HG02885 (cell line): ENCODE results near the gene FAAP20.
"Not testable (repeated sequence)": the region's sequence is repeated elsewhere in the genome, so short reads cannot be mapped to it uniquely, and the experiment has no call there.

Experiments
- ATAC-seq: cut with Tn5 transposase; IDR thresholded peaks from one replicate; pipeline ENCODE4 v1.9.1; 2021; ENCODE audit warnings: mild to moderate bottlenecking; ENCODE audit not compliant: unreplicated experiment, poor library complexity

The FAAP20 gene

DNA sequence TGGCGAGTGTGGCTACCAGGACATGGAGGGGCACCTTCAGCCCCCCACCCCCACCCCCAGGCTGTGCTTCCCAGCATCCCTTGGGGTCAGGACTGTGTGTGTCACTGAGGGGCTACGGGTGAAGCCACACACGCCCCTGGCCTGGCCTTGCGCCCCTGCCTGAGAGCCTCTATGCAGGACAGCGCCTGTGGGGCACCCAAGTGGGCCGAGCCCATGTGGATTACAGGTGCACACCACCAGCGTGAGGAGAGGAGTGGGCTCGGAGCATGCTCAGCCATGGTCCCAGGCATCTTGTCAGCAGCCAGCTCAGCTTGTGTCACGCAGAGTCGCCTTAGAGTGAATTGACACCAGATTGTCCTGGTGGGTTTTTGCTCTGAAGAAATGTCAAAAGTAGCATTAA, 27.9 kb downstream of the FAAP20 start:
- no peak for ATAC-seq

DNA sequence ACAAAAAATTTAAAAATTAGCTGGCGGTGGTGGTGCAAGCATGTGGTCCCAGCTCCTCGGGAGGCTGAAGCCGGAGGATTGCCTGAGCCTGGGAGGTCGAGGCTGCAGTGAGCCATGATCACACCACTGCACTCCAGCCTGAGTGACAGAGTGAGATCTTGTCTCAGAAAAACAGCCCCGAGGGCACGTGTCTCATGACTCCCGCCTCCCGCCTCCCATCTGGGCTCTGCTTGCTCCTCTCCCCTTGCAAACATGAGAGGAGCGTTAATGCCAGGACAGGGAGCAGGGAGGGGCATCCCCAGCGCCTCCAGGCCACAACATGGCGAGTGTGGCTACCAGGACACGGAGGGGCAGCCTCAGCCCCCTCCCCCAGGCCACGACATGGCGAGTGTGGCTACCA, 28.3 kb downstream of the FAAP20 start:
- no peak for ATAC-seq

DNA sequence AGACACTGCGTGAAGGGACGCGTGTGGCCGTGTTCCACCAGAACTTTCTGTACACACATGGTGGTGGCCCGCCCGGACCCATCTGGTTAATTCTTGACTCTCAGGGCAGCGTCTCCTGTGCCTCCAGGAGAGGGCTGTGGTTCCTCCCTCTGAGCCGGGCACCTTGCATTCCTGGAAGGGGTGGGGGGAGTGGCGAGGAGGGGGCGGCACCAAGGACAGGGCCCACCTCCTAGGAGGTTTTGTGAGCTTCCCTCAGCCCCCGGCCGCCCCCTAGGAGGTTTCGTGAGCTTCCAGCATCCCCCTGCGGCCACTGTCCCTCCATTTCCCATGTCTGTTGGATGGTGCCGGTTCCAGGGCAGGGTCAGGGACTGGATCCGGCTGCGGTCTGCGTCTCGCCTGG, 28.9 kb downstream of the FAAP20 start:
- no peak for ATAC-seq

DNA sequence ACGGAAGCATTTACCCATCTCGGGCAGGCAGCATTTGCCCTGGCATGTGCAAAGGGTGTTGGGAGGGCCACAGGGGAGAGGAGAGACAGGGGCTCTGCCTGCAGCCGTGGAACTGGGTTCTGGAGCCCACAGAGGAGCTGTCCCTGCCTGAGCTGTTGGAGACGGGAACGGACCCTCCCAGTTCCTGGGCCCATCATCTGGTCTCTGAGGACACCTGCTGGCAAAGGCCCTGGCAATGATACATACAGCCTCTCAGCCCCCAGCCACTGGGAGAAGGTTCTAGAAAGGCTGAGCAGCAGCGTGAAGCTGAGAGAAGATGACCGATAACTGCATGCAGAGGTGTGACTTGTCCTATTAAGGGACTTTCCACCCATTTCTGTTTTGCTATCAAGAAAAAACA, 31.4 kb downstream of the FAAP20 start:
- no peak for ATAC-seq

DNA sequence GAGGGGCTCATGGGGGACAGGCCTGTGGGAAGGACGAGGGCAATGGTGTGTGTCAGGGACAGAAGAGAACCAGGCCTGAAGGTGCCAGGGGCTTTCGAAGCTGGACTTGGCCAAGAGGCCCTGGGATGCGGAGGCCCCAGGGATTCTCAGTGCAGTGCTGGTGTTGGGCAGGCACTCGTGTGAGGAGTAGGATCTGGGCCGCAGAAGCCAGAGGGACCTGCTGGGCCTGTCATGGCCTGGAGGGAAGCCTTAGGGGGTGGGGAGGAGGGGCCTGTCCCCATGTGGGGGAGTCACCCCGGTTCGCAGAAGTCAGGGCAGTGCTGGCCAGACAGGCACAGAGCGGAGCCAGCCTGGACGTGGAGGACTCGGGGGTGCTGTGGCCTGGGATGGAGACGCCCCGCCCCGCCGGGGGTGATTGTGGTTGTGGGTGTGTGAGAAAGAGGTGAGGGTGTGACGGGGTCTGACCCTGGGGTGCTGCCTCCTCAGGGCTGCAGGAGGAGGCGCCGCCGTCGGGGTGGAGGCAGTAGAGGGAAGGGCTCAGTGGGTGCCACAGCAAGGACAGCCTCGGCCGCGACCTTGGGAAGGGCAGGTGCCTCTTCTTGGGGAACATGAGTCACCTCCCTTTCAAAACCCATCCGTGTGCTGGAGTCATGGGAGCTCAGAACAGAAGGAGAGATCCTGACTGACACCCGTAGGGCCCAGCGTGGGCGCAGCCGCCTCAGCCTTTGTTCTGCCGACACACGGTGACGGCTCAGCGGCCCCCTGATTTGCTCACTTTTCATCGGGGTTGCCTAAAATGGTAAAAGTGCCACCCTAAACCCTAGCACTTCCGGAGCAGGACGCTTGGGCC, 33.9 kb downstream of the FAAP20 start:
- ATAC-seq = no peak

DNA sequence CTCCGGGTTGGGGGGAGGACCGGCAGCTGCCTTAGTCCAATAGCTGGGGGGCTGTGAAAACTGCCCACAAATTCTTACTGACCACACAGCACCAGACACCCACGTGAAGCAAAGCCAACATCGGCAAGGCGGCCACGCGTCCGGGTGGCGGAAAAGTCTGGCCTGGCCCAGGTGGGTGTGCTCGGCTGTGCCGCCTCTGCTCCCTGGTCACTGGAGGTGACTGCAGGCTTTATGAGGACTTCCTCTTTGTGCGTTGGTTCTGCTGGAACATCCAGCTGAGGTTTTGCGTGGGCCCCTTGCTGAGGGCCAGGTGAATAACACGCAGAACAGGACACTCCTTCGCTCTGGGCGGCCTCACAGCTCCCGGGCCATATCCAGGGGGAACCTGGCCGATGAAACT, 35.4 kb downstream of the FAAP20 start:
- ATAC-seq = no peak

DNA sequence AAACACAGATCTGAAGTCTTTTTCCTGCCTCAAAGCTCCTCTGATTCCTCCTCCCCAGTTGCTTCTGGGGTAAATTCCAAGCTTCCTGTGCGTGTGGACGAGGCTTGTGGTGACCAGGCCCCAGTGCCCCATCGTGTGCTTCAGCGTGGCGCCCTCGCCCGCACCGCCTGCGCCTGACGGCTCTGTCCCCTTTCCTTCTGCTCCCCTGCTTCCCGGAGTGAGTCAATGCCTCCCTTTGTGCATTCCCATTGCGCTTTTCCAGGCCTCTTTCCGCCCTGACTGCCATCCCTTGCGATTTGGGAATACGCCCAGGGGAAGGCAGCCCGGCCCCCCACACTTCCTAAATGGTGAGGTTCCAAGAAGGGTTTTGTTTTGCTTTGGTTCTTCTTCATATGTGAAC, 36.3 kb downstream of the FAAP20 start:
- ATAC-seq = no peak

DNA sequence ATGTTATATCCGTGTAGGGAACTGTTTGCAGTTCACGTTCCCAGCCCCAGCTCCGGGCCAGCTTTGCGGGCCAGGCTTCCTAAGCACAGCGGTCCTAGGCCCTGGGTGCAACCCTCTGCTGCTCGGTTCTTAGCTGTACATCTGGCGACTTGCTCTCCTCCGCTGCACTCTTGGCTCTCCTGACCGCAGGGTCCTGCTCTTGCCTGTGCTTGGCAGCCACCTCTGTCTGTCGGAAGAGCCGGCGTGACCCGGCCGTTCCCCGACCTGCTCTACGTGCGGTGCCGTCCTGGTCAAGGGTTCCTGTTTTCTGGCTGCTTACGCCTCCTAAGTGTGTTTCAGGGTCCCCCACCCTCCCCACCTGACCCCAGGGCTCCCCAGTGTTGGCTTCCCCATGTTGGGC, 36.7 kb downstream of the FAAP20 start:
- ATAC-seq = no peak

DNA sequence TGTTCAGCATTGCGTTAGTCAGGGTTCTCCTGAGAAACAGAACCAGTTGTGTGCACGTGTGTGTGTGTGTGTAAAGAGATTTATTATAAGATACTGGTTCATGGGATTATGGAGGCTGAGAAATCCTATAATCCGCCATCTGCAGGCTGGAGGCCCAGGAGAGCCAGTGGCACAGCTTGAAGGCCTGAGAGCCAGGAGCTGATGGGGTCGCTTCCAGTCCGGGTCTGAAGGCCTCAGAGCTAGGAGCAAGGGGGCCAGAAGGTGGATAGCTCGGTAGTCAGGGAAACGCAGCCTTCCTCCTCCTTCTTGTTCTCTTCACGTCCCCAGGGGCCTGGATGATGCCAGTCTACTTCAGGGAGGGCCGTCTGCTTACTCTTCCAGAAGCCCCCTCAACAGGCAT, 37.7 kb downstream of the FAAP20 start:
- ATAC-seq = no peak

DNA sequence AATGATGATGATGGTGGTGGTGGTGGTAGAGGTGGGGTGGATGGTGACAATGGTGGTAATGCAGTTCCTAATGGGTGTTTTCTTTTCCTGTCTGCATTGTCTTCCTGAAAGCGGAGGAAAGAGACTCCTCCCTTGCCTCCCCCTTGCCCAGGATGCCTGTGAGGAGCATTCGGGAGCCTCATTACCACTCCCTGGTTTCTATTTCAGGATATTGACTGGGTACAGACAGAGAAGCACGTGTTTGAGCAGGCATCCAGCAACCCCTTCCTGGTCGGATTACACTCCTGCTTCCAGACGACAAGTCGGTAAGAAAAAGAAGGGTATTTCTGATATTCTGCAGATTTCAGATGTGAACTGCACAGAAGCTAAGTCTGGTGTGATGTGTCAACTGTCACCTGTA, 38.8 kb downstream of the FAAP20 start:
- ATAC-seq = no peak

DNA sequence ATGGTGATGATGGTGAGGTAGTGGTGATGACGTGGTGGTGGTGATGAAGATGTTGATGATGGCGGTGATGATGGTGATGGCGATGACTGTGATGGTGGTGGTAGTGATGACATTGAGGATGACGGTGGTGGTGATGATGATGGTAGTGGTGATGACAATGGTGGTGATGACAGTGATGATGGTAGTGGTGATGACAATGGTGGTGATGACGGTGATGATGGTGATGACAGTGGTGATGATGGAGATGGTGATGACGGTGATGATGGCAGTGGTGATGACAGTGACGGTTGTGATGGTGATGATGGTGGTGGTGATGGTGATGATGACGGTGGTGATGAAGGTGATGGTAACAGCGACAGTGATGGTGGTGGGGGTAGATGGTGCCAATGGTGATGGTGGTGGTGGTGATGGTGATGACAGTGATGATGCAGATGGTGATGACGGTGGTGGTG, 39.4 kb downstream of the FAAP20 start:
- no peak for ATAC-seq

DNA sequence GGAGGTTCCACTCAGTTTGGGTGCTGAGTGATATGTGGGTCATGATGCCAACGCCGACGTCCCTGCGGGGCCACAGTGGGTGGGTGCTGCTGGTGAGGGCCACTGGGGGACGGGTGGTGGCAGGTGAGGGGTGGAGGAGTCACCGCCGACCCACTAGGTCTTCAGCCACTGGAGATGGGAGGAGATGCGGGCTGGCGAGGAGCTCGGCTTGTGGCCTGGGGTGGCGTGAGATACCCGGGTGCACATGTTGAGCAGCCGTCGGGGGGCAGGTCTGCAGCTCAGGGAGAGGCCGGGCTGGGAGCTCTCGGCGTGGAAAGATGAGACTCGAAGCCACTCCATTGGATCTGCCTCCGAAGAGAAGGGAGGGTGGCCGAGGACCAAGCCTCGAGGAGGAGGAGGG, 40.5 kb downstream of the FAAP20 start:
- ATAC-seq = no peak

DNA sequence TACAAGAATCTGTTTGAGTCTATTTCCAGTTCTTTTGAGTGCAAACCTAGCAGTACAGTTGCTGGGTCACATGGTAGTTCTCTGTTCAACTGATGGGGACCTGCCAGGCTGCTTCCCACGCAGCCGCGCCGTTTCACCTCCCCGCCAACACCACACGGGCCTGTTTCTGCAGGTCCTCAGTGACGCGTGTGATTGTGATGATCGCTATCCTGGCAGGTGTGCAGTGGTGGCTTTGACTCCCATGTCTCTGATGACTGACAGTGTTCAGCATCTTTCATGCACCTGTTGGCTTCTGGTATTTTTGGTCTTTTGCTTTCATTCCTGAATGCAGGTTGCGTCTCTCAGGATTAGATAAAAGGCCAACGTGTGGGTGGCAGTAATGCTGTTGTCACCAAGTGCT, 41.6 kb downstream of the FAAP20 start:
- ATAC-seq = no peak

DNA sequence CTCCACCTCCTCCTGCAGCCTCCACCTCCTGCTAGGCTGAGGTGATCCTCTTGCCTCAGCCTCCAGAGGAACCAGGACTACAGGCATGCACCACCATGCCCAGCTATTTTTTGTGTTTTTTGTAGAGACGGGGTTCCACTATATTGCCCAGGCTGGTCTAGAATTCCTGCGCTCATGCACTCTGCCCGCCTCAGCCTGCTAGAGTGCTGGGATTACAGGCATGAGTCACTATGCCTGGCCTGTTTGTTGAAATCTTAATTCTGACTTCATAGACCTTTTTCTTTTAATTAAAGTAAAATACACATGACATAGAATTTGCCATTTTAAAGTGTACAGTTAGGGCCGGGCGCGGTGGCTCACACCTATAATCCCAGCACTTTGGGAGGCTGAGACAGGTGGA, 42.7 kb downstream of the FAAP20 start:
- no peak for ATAC-seq

DNA sequence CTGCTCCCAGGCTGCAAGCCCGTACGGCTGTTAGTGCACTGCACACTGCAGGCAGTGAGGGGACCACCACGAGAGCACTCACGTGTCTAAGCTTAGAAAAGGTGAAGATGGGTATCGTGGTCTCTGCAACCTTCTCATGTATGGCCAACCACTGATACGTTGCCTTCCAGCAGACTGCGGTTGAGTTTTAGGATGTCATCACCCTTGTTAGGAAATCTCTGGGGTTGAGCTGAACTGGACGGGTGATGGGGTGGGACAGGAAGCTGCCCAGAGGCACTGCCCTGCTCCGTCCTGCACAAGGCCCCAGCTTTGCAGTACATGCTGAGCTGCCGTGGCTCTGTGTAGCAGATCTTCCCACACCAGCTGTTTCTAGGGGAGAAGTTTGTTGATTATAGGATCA, 43.3 kb downstream of the FAAP20 start:
- ATAC-seq = no peak

DNA sequence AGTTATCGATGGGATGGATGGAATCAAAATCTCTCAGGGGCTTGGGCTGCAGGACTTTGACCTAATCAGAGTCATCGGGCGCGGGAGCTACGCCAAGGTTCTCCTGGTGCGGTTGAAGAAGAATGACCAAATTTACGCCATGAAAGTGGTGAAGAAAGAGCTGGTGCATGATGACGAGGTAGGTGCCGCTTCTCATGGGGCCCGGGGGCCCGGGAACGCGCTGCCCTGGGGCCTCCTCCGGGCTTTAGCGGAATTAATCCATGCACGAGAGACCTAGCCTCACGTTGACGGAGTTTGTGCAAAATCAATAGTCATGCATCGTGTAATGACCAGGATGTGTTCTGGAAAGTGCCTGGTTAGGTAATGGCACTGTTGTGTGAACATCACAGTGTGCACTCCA, 43.8 kb downstream of the FAAP20 start:
- no peak for ATAC-seq

DNA sequence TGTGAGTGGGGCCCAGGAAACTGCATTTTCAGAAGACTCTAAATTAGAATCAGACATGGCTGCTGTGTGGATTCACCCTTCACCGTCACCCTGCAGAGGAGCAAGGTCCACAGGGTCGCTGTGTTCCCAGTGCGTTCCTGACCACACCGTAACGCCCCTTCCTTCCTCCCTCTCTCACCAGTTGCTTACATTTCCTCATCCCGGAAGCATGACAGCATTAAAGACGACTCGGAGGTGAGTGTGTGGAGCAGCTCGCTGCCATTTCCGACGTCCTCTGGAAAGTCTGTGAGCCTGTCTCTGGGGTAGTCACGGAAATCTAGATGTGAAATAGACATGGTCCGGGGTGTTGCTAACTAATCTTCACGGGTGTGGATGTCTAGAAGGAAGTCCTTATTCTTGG, 45.9 kb downstream of the FAAP20 start:
- no peak for ATAC-seq

DNA sequence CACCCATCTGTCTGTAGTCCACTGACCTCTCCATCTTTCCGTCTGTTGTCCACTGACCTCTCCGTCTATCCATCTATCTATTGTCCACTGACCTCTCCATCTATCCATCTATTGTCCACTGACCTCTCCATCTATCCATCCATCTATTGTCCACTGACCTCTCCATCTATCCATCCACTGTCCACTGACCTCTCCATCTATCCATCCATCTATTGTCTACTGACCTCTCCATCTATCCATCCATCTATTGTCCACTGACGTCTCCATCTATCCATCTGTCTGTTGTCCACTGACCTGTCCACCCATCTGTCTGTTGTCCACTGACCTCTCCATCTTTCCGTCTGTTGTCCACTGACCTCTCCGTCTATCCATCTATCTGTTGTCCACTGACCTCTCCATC, 46.7 kb downstream of the FAAP20 start:
- ATAC-seq = not testable (repeated sequence)

DNA sequence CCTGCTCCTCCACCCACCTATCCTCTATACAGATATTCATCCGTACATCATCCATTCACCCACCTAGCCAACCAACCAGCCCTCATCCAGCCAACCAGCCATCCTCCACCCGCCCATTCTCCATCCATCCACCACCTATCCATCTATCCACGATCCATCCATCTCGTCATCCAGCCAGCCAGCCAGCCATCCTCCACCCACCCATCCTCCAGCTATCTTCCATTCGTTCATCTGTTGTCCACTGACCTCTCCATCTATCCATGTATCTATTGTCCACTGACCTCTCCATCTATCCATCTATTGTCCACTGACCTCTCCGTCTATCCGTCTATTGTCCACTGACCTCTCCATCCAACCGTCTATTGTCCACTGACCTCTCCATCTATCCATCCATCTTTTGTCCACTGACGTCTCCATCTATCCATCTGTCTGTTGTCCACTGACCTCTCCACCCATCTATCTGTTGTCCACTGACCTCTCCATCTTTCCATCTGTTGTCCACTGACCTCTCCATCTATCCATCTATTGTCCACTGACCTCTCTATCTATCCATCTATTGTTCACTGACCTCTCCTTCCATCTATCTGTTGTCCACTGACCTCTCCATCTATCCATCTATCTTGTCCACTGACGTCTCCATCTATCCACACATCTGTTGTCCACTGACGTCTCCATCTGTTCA, 47.6 kb downstream of the FAAP20 start:
- ATAC-seq = no peak

DNA sequence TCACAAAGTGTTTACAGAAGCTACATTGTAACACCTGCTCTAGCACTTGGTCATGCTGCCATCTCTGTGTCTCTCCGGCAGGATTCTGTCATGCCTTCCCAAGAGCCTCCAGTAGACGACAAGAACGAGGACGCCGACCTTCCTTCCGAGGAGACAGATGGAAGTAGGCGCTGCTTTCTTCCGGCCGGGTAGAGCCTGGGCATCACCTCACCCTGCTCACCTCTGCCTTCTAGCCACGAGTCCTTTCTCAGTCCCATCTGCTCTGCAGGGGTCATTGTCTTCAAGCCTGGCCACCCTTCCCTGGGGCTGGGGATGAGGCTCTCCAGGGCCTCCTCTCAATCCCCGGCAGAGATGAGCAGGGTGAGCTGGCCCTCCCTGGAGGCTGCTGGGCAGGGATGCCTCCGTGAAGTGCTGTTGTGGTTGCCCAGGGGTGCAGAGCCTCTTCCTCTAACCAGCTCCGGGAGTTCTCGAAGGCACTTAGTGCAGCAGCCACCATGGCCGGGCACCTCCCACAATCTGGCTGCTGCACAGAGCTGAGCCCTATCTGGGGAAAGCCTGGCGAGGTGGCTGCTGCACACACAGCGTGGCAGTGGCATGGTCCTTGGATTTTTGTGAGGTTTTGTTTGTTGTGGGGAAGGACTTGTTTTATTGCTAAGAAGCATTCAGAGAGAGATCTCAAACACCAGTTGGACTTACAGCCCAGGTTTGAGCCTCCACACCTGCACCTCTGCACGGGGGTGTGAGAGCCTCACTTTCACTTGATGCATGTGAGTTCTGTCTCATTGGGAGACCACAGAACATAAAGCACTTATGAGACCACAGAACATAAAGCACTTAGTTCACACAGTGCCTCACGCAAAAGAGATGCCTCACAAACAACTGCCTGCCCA, 48.4 kb downstream of the FAAP20 start:
- ATAC-seq = no peak

DNA sequence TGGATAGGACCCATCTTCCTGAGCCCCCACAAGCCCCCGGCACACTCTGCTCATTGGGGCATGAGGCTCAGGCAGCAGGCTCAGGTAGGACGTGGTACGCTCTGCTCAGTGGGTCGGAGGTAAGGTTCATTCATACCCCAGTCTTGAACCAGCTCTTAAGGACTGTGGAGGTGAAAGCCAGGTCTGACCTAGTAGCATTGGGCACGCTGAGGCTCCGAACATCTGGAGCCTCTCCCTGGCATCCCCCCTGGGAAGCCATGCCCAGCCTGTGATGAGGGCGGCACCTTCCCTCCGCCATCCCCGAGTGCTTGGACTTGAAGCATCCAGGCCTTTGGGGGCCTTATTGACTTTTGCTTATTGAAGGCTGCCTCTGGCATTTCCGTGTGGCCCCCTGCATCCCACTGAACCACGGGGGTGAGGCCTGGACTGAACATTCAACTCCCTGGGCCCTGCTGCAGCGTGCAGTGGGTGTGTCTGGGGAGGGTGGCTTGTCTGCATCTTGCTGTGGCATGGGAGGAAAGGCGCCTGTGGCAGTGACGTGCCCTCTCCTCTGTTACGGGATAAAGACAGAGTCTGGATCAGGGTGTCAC, 50.0 kb downstream of the FAAP20 start:
- no peak for ATAC-seq
